ENCODE results near the gene NRIP1.

Gene NRIP1

DNA sequence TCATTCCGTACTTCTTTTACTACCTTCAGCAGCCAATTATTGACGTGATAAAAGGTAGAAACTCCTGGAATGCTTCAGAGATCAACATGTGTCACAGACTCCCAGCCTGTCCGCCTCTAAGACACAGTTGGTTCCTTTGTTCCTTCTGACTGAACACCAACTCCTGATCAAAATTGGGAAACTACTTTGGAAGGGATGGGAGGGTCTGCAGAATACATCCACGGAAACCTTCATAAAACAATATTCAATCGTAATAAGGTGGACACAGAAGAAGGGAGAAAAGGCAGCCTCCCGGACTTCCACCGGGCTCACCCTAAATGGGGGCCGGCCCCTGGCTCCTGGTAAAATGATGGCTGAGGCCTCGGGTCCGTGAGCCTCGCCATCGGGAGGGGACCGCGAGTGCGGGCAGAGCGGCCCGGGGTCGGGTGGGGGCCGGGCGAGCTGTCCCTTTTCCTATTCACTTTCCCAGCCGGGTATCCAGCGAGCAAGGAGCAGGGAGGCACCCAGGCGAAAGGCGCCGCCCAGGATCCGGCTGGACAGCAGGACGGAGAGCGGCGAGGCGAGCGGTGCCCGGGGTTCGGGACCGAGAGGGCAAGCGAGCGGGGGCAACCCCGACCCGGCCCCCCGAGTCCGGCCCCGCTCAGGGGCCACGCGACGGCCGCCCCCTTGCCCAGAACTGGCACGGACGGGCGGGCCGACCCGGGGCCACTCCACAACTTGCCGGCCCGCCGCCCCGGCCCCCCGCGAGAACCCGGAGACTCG lies 805 bp downstream of the NRIP1 start:
- peak; percentile 37 for DNase-seq

GRCh38 chr21:15063081-15063813 lies 1.6 kb downstream of the NRIP1 start:
- DNase-seq, result peak; percentile 37

DNA sequence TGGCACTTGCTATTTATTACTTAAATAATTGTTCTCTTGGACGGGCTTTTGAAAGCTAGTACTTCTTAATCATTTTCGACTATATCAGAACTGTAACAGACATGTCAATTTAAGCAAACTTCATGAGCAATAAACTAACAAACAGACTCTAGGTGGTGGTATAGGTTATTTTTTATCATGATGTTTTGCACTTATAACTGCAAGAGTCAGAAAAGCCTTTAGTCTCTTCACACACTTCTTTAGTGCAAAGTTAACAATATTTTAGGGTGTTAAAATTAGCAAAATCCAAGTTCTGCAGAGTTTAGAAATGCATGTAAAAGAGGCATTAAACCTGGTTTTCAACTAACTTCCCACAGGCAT lies 2.2 kb downstream of the NRIP1 start:
- no peak for DNase-seq

GRCh38 chr21:15061747-15062605 lies 2.8 kb downstream of the NRIP1 start:
- DNase-seq, result no peak

DNA sequence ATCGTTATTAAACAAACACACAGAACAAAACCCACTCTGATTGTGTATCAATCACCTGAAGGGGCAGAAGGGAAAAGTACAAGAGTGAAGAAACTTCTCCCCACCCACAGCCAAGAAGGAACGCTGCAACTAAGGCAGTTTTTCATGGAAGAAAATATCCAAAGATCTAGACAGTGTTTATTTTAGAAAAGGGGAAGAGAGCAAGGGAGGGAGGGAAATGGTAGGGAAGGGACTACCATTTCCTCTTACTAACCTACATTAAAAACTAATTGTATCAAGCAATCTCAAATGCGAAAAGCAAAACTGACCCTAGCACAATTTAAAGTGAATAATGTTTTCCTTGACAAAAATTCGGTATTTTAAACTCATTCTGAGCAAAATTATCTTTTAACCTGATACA lies 3.5 kb downstream of the NRIP1 start:
- DNase-seq, result no peak

GRCh38 chr21:15060543-15061175 lies 4.1 kb downstream of the NRIP1 start:
- DNase-seq, result no peak

DNA sequence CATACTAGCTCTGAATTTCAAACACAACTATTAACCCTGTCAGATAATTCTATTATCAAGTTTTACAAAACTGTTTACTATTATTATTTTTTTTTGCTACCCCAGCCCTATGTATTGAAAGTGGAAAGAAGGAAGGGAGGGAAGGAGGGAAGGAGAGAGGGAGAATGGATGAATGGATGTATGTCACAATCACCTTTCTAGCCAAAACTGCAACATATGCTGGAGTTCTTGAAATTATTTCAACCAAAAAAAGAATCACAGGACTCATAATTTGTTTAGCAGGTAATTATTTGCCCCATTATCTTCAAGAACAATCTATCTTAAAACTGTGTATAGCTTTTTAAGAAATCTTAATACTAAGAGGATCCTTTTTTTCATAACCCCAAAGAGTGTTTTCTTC lies 5.4 kb downstream of the NRIP1 start:
- no peak for DNase-seq

GRCh38 chr21:15058854-15059263 lies 5.9 kb downstream of the NRIP1 start:
- no peak for DNase-seq

- DNase-seq, result no peak
Observed at GRCh38 chr21:15057285-15057684, 7.5 kb downstream of the NRIP1 start.

DNA sequence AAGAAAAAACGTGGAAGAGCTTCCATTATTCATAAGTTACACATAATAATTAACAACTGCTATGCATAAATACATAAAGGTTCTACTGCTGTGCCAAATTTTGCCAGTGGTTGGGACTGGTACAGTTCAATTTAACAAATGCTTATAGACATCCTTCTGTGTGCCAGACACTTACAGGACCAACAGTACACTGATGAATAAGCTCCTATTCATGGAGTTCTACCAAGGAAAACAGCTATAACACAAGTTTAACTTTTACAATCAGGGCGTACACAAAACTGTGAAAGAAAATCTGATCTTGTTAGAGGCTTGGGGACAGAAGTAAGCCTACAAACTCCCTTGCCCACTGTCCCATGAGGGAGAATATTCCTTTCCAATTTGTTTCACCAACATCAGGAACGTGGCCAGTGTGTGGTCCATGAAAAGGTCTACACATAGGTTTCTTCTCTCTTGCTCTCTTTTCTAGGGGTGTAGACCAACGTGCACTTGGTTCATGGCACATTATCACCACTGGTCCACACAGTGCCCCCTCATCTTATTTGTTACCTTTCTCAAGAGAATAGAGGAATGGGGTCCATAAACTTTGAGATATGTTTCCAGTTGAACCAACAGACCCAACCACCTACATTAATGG lies 10.1 kb downstream of the NRIP1 start:
- DNase-seq, result no peak

- no peak for DNase-seq
Observed at GRCh38 chr21:15054089-15054488, 10.7 kb downstream of the NRIP1 start.

DNA sequence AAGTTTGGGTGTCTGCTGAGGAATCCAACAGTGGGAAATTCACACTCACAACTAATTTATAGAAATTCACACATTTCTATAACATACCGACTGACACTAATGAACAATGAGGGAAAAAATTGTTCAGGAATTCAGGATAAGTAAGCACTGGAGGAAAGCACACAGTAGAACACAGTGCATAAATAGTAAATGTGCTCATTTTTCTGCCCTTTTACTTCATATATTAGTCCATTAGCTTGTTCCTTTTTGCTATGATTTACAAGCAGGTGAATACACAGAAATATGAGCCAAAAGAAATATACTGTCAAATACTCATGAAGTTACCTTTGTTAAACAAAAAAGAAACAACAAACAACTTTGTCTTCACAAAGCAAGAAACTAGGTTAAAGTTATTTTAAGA lies 11.3 kb downstream of the NRIP1 start:
- DNase-seq, result no peak

- no peak for DNase-seq
Observed at GRCh38 chr21:15052459-15052763, 12.4 kb downstream of the NRIP1 start.

- no peak for DNase-seq
Observed at GRCh38 chr21:15051644-15052458, 12.9 kb downstream of the NRIP1 start.

DNA sequence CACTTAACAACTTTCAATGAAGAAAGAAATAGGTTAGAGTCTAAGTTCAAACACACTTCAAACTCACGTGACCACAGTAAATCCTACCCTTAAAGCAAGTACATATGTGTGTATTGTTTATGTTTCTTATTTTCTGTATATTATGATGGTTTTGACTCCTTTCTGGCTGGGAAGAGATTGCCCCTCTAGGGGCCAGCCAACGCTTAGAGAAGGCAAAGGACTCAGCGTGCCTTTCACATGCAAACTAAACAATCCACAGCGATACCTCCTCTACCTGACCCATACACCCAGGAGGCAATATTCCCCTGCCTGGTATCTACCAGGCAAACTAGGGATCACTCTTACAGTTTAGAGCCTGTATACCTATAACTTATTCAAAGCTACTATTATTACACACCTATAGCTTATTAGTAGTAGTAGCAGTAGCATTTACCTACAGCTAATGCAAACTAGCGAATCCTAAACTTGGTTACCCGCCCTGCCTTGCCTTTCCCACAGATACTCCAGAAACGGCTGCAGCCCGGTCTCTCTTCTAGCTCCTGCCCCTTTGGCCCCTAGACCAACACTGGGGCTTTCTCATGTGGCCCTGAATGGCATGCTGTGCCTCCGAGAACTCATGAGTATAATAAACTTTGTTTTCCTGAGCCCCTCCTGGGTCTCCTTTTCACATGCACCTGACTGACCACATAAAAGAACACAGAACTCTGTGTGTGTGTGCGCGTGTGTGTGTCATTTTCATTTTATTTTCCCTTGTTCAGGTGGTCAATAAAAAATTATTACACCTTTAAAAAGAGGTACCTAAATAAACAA lies 14.0 kb downstream of the NRIP1 start:
- no peak for DNase-seq

- no peak for DNase-seq
Observed at GRCh38 chr21:15045017-15045416, 19.8 kb downstream of the NRIP1 start.

DNA sequence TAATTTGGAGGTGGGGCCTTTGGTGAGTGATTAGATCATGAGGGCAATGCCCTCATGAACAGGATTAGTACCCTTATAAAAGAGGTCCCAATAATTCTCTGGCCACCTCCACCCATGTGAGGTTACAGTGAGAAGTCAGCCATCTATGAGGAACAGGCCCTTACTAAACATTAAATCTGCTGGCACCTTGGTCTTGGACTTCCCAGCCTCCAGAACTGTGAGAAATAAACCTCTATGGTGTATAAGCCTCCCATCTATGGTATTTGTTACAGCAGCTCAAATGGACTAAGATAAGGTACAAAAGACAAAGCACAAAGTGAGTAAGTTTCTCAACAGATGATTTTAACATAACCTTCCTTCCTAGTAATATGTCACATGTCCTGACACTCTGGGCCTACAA lies 22.3 kb downstream of the NRIP1 start:
- no peak for DNase-seq

GRCh38 chr21:15039607-15040299 lies 25.0 kb downstream of the NRIP1 start:
- no peak for DNase-seq

DNA sequence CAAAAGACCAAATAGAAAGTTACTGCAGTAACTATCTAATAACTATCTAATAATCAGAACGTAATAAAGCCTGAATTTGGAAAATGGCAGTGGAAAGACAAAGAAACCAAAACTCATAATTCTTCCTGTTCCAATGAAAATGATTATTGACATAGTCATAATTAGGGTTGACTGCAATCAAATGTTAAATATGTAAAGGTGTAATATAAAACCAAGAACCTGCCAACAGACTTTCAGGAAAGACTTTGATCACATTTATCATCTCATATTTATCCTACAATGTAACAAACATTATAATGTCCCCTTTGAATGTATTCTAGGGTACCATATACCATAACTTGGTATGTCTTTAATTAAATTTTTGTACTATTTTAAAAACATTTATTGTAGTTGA lies 26.9 kb downstream of the NRIP1 start:
- no peak for DNase-seq

Measured in activated CD4-positive, alpha-beta T cell treated with anti-CD3 and anti-CD28 coated beads for 48 hours (primary cell).